ENCODE data around the gene OR12D2.
"Not testable (repeated sequence)": the region's sequence is repeated elsewhere in the genome, so short reads cannot be mapped to it uniquely, and the experiment has no call there.

The OR12D2 gene

GRCh38 chr6:29395331-29395730, at the start of gene OR12D2:
TSS of gene OR12D2 (plus strand) at chr6:29395631. CDS start at chr6:29396700, 1,069 bp downstream.
- no peak within 1 kb of the TSS for H3K4me3 ChIP-seq (ENCODE audit: low read depth, low read length)

GRCh38 chr6:29349348-29349747, 46.1 kb upstream of the OR12D2 start:
- H3K4me3 ChIP-seq (ENCODE audit: low read depth, low read length) = not testable (repeated sequence)

More at GRCh38 chr6:29395331-29395730, at the start of gene OR12D2:
- no peak for TF ChIP-seq CTCF (IDR thresholded peaks at IDR 0.05; ENCODE audit: low read depth, low read length)

- TF ChIP-seq CTCF (IDR thresholded peaks at IDR 0.05; ENCODE audit: low read depth, low read length) = no peak
- H3K4me3 ChIP-seq (ENCODE audit: low read depth, low read length) = no peak overlapping the region
Measured at GRCh38 chr6:29354980-29355379, 40.5 kb upstream of the OR12D2 start.

- no peak overlapping the region for H3K4me3 ChIP-seq (ENCODE audit: low read depth, low read length)
- no peak for TF ChIP-seq CTCF (IDR thresholded peaks at IDR 0.05; ENCODE audit: low read depth, low read length)
Measured at GRCh38 chr6:29355603-29356002, 39.8 kb upstream of the OR12D2 start.

- H3K4me3 ChIP-seq (ENCODE audit: low read depth, low read length) = no peak within 1 kb of the TSS
- TF ChIP-seq CTCF (IDR thresholded peaks at IDR 0.05; ENCODE audit: low read depth, low read length) = no peak
Measured at GRCh38 chr6:29368765-29369164, 26.7 kb upstream of the OR12D2 start, which contains the start of gene OR5V1. TSS of gene OR5V1 (minus strand) at chr6:29368865. CDS start at chr6:29356195, 12,670 bp downstream.

- no peak for TF ChIP-seq CTCF (IDR thresholded peaks at IDR 0.05; ENCODE audit: low read depth, low read length)
- no peak within 1 kb of the TSS for H3K4me3 ChIP-seq (ENCODE audit: low read depth, low read length)
Measured at GRCh38 chr6:29375191-29375590, 20.2 kb upstream of the OR12D2 start, which contains the start of gene OR12D3. TSS of gene OR12D3 (minus strand) at chr6:29375291. CDS start at chr6:29375287, 4 bp downstream.

GRCh38 chr6:29376003-29376402, 19.4 kb upstream of the OR12D2 start:
- no peak overlapping the region for H3K4me3 ChIP-seq (ENCODE audit: low read depth, low read length)
- TF ChIP-seq CTCF (IDR thresholded peaks at IDR 0.05; ENCODE audit: low read depth, low read length) = no peak

GRCh38 chr6:29388533-29388932, 6.9 kb upstream of the OR12D2 start:
- no peak overlapping the region for H3K4me3 ChIP-seq (ENCODE audit: low read depth, low read length)
- no peak for TF ChIP-seq CTCF (IDR thresholded peaks at IDR 0.05; ENCODE audit: low read depth, low read length)

Data from WI38 (cell line).